HepG2 (cell line): ENCODE measurements around the gene CRKL. TPM values are rescaled to one million over a fixed set of nuclear protein-coding genes. Genes with fewer than 3 reads are reported as not detected.

Source experiments
- AKAP8 ChIP-seq: sonication (generic); formaldehyde crosslinking; IDR thresholded peaks from 2 replicates; pipeline ENCODE4 v1.5.1; 2020; ENCODE audit warnings: mild to moderate bottlenecking, missing genetic modification reagents
- DNMT3B ChIP-seq: conservative IDR thresholded peaks from 2 replicates; pipeline ENCODE4 v1.6.1; 2016; ENCODE audit warnings: missing biosample characterization, control low read depth
- HMG20A ChIP-seq: IDR thresholded peaks from 2 replicates; pipeline ENCODE4 v1.6.1; 2016; ENCODE audit warnings: borderline replicate concordance
- HOXA3 ChIP-seq: sonication (generic); formaldehyde crosslinking; IDR thresholded peaks from 2 replicates; pipeline ENCODE4 v1.5.0; 2020; ENCODE audit warnings: missing genetic modification reagents
- NR2F6 ChIP-seq, 2 experiments: IDR thresholded peaks; 2 replicates each; pipeline ENCODE4 v1.6.1; 2016; ENCODE audit warnings: antibody characterized with exemption in 1 of 2, mild to moderate bottlenecking in 1 of 2
- PRMT3 ChIP-seq: sonication (generic); formaldehyde crosslinking; IDR thresholded peaks from 2 replicates; pipeline ENCODE4 v1.8.1; 2022; ENCODE audit warnings: low read depth, mild to moderate bottlenecking, moderate library complexity, missing genetic modification reagents, borderline replicate concordance
- RFX5 ChIP-seq: IDR thresholded peaks from 2 replicates; pipeline ENCODE4 v1.6.1; 2011; ENCODE audit warnings: low read depth, low read length, improper control_type of control experiment
- SIN3A ChIP-seq: IDR thresholded peaks from 2 replicates; pipeline ENCODE4 v1.6.1; 2011; ENCODE audit warnings: low read depth, mild to moderate bottlenecking, control low read depth, low read length, borderline replicate concordance
- SRSF1 ChIP-seq: fragments of 200-400 bp; formaldehyde crosslinking; optimal IDR thresholded peaks from 2 replicates; pipeline ENCODE3; 2017; ENCODE audit warnings: mild to moderate bottlenecking, low read depth, low read length, moderate library complexity
- TBP ChIP-seq: sonication (generic); formaldehyde crosslinking; IDR thresholded peaks from 2 replicates; pipeline ENCODE4 v1.5.0; 2020; ENCODE audit warnings: missing genetic modification reagents
- TP53 ChIP-seq: sonication (generic); formaldehyde crosslinking; conservative IDR thresholded peaks from 2 replicates; pipeline ENCODE4 v1.4.0; 2020; ENCODE audit warnings: missing genetic modification reagents
- ZNF121 ChIP-seq: sonication (generic); formaldehyde crosslinking; IDR thresholded peaks from 2 replicates; pipeline ENCODE4 v1.5.0; 2020; ENCODE audit warnings: mild to moderate bottlenecking, missing genetic modification reagents
- ZNF335 ChIP-seq: sonication (generic); formaldehyde crosslinking; IDR thresholded peaks from 2 replicates; pipeline ENCODE4 v1.4.0; 2020; ENCODE audit warnings: missing genetic modification reagents
- ZNF431 ChIP-seq: sonication (generic); formaldehyde crosslinking; IDR thresholded peaks from 2 replicates; pipeline ENCODE4 v1.9.0; 2022; ENCODE audit warnings: missing genetic modification reagents, low read depth, mild to moderate bottlenecking, borderline replicate concordance
- ZNF468 ChIP-seq: sonication (generic); formaldehyde crosslinking; IDR thresholded peaks from 2 replicates; pipeline ENCODE4 v1.8.0; 2022; ENCODE audit warnings: mild to moderate bottlenecking, moderate library complexity, missing genetic modification reagents
- ZNF589 ChIP-seq: sonication (generic); formaldehyde crosslinking; conservative IDR thresholded peaks from 2 replicates; pipeline ENCODE4 v1.8.0; 2022; ENCODE audit warnings: mild to moderate bottlenecking, moderate library complexity, missing genetic modification reagents
- ZNF598 ChIP-seq: sonication (generic); formaldehyde crosslinking; IDR thresholded peaks from 2 replicates; pipeline ENCODE4 v1.5.1; 2020; ENCODE audit warnings: mild to moderate bottlenecking, missing genetic modification reagents, borderline replicate concordance
- ZNF747 ChIP-seq: sonication (generic); formaldehyde crosslinking; IDR thresholded peaks from 2 replicates; pipeline ENCODE4 v1.8.1; 2023; ENCODE audit warnings: missing genetic modification reagents, mild to moderate bottlenecking, borderline replicate concordance
- ZSCAN22 ChIP-seq: sonication (generic); formaldehyde crosslinking; IDR thresholded peaks from 2 replicates; pipeline ENCODE4 v1.4.0; 2020; ENCODE audit warnings: mild to moderate bottlenecking, missing genetic modification reagents
- polyA plus RNA-seq, 8 experiments: library from polyadenylated mRNA; depleted of rRNA in 3 of 8; stranded (reverse) in 7 of 8; unstranded in 1 of 8; fragments of >200 nt; fragmentation: Illumina TruSeq in 4 of 8; extraction: Trizol in 4 of 8; gene quantifications; 2 replicates each; pipeline versions ENCODE4 v1.2.1 to v1.2.3, GENCODE V29; 2011 to 2016; ENCODE audit warnings: low read depth in 4 of 8, missing spikeins in 1 of 8, mixed read lengths in 1 of 8; ENCODE audit not compliant: insufficient read depth in 1 of 8
- total RNA-seq, 5 experiments: library from RNA; depleted of rRNA; stranded (reverse); fragments of >200 nt; fragmentation: Illumina TruSeq; extraction: Trizol; gene quantifications; 2 replicates each; pipeline ENCODE4 v1.2.3, GENCODE V29; 2016; ENCODE audit warnings: low read depth in 1 of 5
- TF ChIP-seq, protein P1 (sequence below): sonication (generic); formaldehyde crosslinking; IDR thresholded peaks from 2 replicates; pipeline ENCODE4 v1.4.0; 2020; ENCODE audit warnings: missing genetic modification reagents
- TF ChIP-seq, protein P2 (sequence below): sonication (generic); formaldehyde crosslinking; IDR thresholded peaks from 2 replicates; pipeline ENCODE4 v1.8.1; 2023; ENCODE audit warnings: mild to moderate bottlenecking, inconsistent platforms, moderate library complexity, missing genetic modification reagents, borderline replicate concordance
- TF ChIP-seq, protein P3 (sequence below): sonication (generic); formaldehyde crosslinking; IDR thresholded peaks from 2 replicates; pipeline ENCODE4 v1.5.1; 2020; ENCODE audit warnings: missing genetic modification reagents, mild to moderate bottlenecking, borderline replicate concordance

The CRKL gene
- total and polyA plus RNA-seq, 2 of the 13 experiments (the other 11 are each of a cell fraction or from before 2014, with no cell fraction given), result 37.4 to 60.6 TPM

DNA sequence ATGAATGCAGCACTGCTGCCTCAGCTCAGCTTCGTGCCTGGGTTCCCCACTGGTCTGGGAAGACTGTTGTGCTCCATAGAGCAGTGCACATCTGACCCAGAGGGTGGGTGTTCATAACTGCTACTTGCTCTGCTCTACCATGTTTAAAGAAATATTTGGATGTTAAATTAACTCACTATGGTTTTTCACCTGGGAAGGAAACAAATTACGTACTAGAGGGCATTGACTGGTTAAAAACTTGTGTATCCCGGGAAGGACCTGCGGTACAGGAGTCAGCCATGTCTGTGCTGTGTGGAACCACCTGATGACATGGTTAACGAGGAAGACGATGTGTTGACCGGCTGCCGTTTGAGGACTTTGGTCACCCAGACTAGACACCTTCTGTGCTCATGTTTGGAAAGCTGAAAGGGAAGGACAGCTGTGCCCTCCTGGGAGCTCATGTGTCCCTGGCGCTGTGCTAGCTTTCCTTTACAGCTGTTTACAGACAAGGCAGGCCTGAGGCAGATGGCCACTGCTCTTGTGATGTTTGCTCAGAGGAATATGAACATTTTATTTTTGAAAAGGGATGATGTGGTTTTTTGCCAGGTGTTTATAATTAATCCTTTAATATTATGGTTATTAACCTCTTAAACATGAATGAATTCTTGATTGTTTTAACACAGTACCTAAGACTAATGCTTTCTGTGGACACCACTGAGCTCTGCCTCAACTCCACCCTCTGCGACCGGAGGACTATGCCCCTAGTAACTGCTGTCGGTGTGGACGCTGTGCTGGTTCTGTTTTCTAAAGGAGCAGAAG, 35.5 kb downstream of the CRKL start (continued):
- TF ChIP-seq DNMT3B (CRISPR knock-in tag) (no peak; the same call in 1 of the 2 replicates), ZNF431 (CRISPR knock-in tag) (no peak), ZNF747 (no peak; the same call in 1 of the 2 replicates), HMG20A (CRISPR knock-in tag) (no peak; the same call in 1 of the 2 replicates), ZNF121 (no peak), PRMT3 (CRISPR knock-in tag) (no peak), ZNF335 (CRISPR knock-in tag) (no peak), NR2F6 (IDR thresholded peaks at IDR 0.05) (no peak; the same call in 1 of the 2 replicates), NR2F6 (CRISPR knock-in tag; IDR thresholded peaks at IDR 0.05) (peak; percentile 59), ZNF589 (CRISPR knock-in tag) (no peak), TP53 (CRISPR knock-in tag) (no peak), SRSF1 (no peak), AKAP8 (CRISPR knock-in tag) (no peak), HOXA3 (CRISPR knock-in tag) (peak; percentile 75), ZNF598 (CRISPR knock-in tag) (no peak), ZSCAN22 (CRISPR knock-in tag) (no peak), SIN3A (no peak), TBP (CRISPR knock-in tag) (no peak), RFX5 (no peak), ZNF468 (CRISPR knock-in tag) (no peak)
- TF ChIP-seq, protein P1, sequence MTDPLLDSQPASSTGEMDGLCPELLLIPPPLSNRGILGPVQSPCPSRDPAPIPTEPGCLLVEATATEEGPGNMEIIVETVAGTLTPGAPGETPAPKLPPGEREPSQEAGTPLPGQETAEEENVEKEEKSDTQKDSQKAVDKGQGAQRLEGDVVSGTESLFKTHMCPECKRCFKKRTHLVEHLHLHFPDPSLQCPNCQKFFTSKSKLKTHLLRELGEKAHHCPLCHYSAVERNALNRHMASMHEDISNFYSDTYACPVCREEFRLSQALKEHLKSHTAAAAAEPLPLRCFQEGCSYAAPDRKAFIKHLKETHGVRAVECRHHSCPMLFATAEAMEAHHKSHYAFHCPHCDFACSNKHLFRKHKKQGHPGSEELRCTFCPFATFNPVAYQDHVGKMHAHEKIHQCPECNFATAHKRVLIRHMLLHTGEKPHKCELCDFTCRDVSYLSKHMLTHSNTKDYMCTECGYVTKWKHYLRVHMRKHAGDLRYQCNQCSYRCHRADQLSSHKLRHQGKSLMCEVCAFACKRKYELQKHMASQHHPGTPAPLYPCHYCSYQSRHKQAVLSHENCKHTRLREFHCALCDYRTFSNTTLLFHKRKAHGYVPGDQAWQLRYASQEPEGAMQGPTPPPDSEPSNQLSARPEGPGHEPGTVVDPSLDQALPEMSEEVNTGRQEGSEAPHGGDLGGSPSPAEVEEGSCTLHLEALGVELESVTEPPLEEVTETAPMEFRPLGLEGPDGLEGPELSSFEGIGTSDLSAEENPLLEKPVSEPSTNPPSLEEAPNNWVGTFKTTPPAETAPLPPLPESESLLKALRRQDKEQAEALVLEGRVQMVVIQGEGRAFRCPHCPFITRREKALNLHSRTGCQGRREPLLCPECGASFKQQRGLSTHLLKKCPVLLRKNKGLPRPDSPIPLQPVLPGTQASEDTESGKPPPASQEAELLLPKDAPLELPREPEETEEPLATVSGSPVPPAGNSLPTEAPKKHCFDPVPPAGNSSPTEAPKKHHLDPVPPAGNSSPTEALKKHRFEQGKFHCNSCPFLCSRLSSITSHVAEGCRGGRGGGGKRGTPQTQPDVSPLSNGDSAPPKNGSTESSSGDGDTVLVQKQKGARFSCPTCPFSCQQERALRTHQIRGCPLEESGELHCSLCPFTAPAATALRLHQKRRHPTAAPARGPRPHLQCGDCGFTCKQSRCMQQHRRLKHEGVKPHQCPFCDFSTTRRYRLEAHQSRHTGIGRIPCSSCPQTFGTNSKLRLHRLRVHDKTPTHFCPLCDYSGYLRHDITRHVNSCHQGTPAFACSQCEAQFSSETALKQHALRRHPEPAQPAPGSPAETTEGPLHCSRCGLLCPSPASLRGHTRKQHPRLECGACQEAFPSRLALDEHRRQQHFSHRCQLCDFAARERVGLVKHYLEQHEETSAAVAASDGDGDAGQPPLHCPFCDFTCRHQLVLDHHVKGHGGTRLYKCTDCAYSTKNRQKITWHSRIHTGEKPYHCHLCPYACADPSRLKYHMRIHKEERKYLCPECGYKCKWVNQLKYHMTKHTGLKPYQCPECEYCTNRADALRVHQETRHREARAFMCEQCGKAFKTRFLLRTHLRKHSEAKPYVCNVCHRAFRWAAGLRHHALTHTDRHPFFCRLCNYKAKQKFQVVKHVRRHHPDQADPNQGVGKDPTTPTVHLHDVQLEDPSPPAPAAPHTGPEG, result no peak
- TF ChIP-seq, protein P2, sequence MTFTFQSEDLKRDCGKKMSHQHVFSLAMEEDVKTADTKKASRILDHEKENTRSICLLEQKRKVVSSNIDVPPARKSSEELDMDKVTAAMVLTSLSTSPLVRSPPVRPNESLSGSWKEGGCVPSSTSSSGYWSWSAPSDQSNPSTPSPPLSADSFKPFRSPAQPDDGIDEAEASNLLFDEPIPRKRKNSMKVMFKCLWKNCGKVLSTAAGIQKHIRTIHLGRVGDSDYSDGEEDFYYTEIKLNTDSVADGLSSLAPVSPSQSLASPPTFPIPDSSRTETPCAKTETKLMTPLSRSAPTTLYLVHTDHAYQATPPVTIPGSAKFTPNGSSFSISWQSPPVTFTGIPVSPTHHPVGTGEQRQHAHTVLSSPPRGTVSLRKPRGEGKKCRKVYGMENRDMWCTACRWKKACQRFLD (CRISPR knock-in tag), result no peak
- TF ChIP-seq, protein P3, sequence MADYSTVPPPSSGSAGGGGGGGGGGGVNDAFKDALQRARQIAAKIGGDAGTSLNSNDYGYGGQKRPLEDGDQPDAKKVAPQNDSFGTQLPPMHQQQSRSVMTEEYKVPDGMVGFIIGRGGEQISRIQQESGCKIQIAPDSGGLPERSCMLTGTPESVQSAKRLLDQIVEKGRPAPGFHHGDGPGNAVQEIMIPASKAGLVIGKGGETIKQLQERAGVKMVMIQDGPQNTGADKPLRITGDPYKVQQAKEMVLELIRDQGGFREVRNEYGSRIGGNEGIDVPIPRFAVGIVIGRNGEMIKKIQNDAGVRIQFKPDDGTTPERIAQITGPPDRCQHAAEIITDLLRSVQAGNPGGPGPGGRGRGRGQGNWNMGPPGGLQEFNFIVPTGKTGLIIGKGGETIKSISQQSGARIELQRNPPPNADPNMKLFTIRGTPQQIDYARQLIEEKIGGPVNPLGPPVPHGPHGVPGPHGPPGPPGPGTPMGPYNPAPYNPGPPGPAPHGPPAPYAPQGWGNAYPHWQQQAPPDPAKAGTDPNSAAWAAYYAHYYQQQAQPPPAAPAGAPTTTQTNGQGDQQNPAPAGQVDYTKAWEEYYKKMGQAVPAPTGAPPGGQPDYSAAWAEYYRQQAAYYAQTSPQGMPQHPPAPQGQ (CRISPR knock-in tag), result no peak
